HG03571 (cell line): Measurements from ENCODE around the gene ERBB2.
"Not testable (repeated sequence)": the region's sequence is repeated elsewhere in the genome, so short reads cannot be mapped to it uniquely, and the experiment has no call there.

Experiments
- ATAC-seq: cut with Tn5 transposase; IDR thresholded peaks from one replicate; pipeline ENCODE4 v1.9.1; 2021; ENCODE audit not compliant: unreplicated experiment

Gene ERBB2

GRCh38 chr17:39742856-39743436 is 43.1 kb downstream of the ERBB2 start:
- ATAC-seq: no peak

GRCh38 chr17:39744075-39744835 is 44.4 kb downstream of the ERBB2 start:
- no peak for ATAC-seq

- ATAC-seq: no peak
Measured at GRCh38 chr17:39744836-39745215, 45.0 kb downstream of the ERBB2 start.

GRCh38 chr17:39745335-39746144 is 45.7 kb downstream of the ERBB2 start:
- ATAC-seq: no peak

- no peak for ATAC-seq
Measured at GRCh38 chr17:39746145-39746461, 46.2 kb downstream of the ERBB2 start.

GRCh38 chr17:39747745-39748144 is 47.9 kb downstream of the ERBB2 start:
- no peak for ATAC-seq

GRCh38 chr17:39748444-39749034 is 48.7 kb downstream of the ERBB2 start:
- not testable (repeated sequence) for ATAC-seq

- ATAC-seq: no peak
Measured at GRCh38 chr17:39750131-39751015, 50.5 kb downstream of the ERBB2 start.

- ATAC-seq: no peak
Measured at GRCh38 chr17:39751016-39751543, 51.2 kb downstream of the ERBB2 start.

GRCh38 chr17:39751637-39752036 is 51.8 kb downstream of the ERBB2 start:
- no peak for ATAC-seq

GRCh38 chr17:39752241-39752881 is 52.5 kb downstream of the ERBB2 start:
- no peak for ATAC-seq

- peak; percentile 22 for ATAC-seq
Measured at GRCh38 chr17:39753514-39754160, 53.8 kb downstream of the ERBB2 start.

- peak; percentile 67 for ATAC-seq
Measured at GRCh38 chr17:39754161-39754957, 54.5 kb downstream of the ERBB2 start.

GRCh38 chr17:39754958-39755553 is 55.2 kb downstream of the ERBB2 start:
- ATAC-seq: no peak

- no peak for ATAC-seq
Measured at GRCh38 chr17:39755554-39756379, 55.9 kb downstream of the ERBB2 start.

GRCh38 chr17:39756380-39757079 is 56.7 kb downstream of the ERBB2 start:
- ATAC-seq: no peak

- ATAC-seq: no peak
Measured at GRCh38 chr17:39757176-39757662, 57.4 kb downstream of the ERBB2 start.
